ENCODE results near the gene ERCC6L2.

ERCC6L2 gene

GRCh38 chr9:95981761-95982390 lies 106.4 kb downstream of the ERCC6L2 start:
- DNase-seq: peak; percentile 5

GRCh38 chr9:95985440-95986055 lies 110.1 kb downstream of the ERCC6L2 start:
- no peak for DNase-seq

GRCh38 chr9:95989297-95989696 lies 113.8 kb downstream of the ERCC6L2 start:
- no peak for DNase-seq

- DNase-seq: peak; percentile 17
Observed at GRCh38 chr9:95991326-95991725, 115.8 kb downstream of the ERCC6L2 start.

DNA sequence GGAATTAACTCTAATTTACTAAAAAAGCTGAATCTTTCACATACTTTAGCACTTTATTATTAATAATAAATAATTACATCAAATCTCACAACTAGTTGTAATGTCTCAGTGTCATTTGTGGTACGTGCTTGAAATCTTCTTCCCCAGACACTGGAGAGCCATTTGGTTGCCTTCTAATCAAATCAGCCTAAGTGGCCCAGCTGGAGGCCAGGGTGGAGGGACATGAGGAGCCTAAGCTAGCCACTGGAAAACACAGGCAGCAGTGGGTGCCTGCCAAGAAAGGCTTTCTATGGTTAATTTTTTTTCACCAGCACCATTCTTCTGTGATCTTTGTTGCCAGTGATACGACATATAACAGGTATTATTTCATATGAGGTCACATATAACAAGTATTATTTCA lies 117.0 kb downstream of the ERCC6L2 start:
- DNase-seq: no peak

GRCh38 chr9:95993337-95993736 lies 117.8 kb downstream of the ERCC6L2 start:
- no peak for DNase-seq

DNA sequence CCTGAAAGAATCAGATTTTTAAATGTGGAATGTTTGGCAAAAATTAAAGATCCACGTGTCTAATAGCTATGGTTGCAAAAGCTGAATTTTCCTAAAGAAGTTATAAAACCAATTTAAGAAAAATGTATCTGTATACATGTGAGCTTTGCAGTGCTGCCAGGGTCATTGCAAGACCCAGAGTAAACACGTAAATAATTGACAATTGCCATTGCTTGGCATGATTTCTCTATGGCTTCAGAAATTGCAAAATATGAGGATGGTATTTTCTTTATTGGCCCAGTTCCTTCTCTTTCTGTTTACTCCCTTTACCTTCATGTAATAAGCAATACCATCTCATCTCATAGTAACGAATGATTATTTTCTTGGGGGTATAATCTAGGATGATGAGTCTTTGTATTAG lies 123.9 kb downstream of the ERCC6L2 start:
- DNase-seq: no peak

GRCh38 chr9:96004379-96004778 lies 128.9 kb downstream of the ERCC6L2 start:
- no peak for DNase-seq

GRCh38 chr9:96006296-96006879 lies 130.9 kb downstream of the ERCC6L2 start:
- DNase-seq: no peak

GRCh38 chr9:96006961-96007360 lies 131.5 kb downstream of the ERCC6L2 start:
- DNase-seq: peak; percentile 42

- DNase-seq: no peak
Observed at GRCh38 chr9:96008502-96009222, 133.2 kb downstream of the ERCC6L2 start.

DNA sequence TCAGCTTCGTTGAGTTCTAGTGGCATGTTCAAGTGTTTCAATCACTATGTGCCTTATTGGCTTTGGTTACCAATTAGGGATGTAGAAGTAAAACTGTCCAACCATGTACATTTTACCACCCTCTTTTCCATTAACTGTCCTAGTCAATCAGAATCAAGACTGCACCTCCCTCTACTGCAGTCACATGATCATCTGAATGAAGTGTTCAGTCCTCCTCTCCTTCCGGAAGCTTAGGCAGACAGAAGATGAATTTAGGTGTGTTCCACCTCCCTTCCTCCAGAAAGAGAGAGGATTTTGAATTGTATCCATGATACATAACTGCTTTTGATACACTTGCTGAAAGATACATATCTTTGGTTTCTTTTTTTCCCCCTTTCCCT lies 133.7 kb downstream of the ERCC6L2 start:
- no peak for DNase-seq

GRCh38 chr9:96009690-96010472 lies 134.4 kb downstream of the ERCC6L2 start:
- DNase-seq: no peak

- peak; percentile 28 for DNase-seq
Observed at GRCh38 chr9:96014078-96014477, 138.6 kb downstream of the ERCC6L2 start.

GRCh38 chr9:96015876-96016686 lies 140.6 kb downstream of the ERCC6L2 start:
- no peak for DNase-seq
